PFSK-1 (cell line): Measurements from ENCODE around the gene PHACTR1.

ENCODE experiments used
- FOXP2 ChIP-seq: optimal IDR thresholded peaks from 2 replicates; pipeline ENCODE3; 2011; ENCODE audit warnings: borderline replicate concordance, control low read depth, inconsistent platforms; ENCODE audit not compliant: insufficient read depth; ENCODE audit errors: extremely low read length, extremely low read depth
- POLR2AphosphoS5 ChIP-seq: IDR thresholded peaks from 2 replicates; pipeline ENCODE4 v1.6.1; 2012; ENCODE audit warnings: low read depth, mild to moderate bottlenecking, control low read depth, low read length, moderate library complexity
- REST ChIP-seq, 2 experiments: IDR thresholded peaks; 2 replicates each; pipeline versions ENCODE4 v1.6.1 to v1.8.0; 2011 to 2012; ENCODE audit warnings: low read depth in 2 of 2, low read length in 2 of 2, control low read depth in 1 of 2, inconsistent platforms in 1 of 2, mild to moderate bottlenecking in 1 of 2, moderate library complexity in 1 of 2; ENCODE audit not compliant: insufficient read depth in 1 of 2
- SIN3A ChIP-seq: IDR thresholded peaks from 2 replicates; pipeline ENCODE4 v1.6.1; 2012; ENCODE audit warnings: mild to moderate bottlenecking, low read length, moderate library complexity, borderline replicate concordance; ENCODE audit not compliant: insufficient read depth
- TAF1 ChIP-seq: IDR thresholded peaks from 2 replicates; pipeline ENCODE4 v1.6.1; 2012; ENCODE audit warnings: low read length, control low read depth, borderline replicate concordance; ENCODE audit not compliant: insufficient read depth

PHACTR1 gene

GRCh38 chr6:12766365-12766764 lies 49.8 kb downstream of the PHACTR1 start:
- TF ChIP-seq REST (IDR thresholded peaks at IDR 0.05; ENCODE audit: insufficient read depth in 1 of 2, low read depth in 2 of 2, low read length in 2 of 2) (no peak), SIN3A (no peak), TAF1 (no peak)

- no peak for TF ChIP-seq SIN3A
- TF ChIP-seq POLR2AphosphoS5, result no peak
- no peak for TF ChIP-seq FOXP2
- TF ChIP-seq REST (IDR thresholded peaks at IDR 0.05; ENCODE audit: insufficient read depth in 1 of 2, low read depth in 2 of 2, low read length in 2 of 2), result no peak
- TF ChIP-seq TAF1, result no peak
Observed at GRCh38 chr6:12767016-12767415, 50.4 kb downstream of the PHACTR1 start.

- TF ChIP-seq POLR2AphosphoS5, result no peak
- no peak for TF ChIP-seq REST (IDR thresholded peaks at IDR 0.05; ENCODE audit: insufficient read depth in 1 of 2, low read depth in 2 of 2, low read length in 2 of 2)
- TF ChIP-seq TAF1, result no peak
- no peak for TF ChIP-seq SIN3A
- no peak for TF ChIP-seq FOXP2
Observed at GRCh38 chr6:12769556-12770256, 53.1 kb downstream of the PHACTR1 start.

GRCh38 chr6:12772416-12772815 lies 55.8 kb downstream of the PHACTR1 start:
- TF ChIP-seq FOXP2 (no peak), REST (IDR thresholded peaks at IDR 0.05; ENCODE audit: insufficient read depth in 1 of 2, low read depth in 2 of 2, low read length in 2 of 2) (no peak), TAF1 (no peak)

- TF ChIP-seq TAF1 (no peak), REST (IDR thresholded peaks at IDR 0.05; ENCODE audit: insufficient read depth in 1 of 2, low read depth in 2 of 2, low read length in 2 of 2) (no peak), POLR2AphosphoS5 (no peak), FOXP2 (no peak), SIN3A (no peak)
Observed at GRCh38 chr6:12776291-12776690, 59.7 kb downstream of the PHACTR1 start.
